MM.1S (cell line): ENCODE data around the gene PRKCA.

Experiments used
- DNase-seq: peaks from one replicate; pipeline ENCODE4 v3.0.0-alpha.2; 2015
- H2AFZ ChIP-seq: fragments of 300-600 bp; sonication (generic); 2 replicates; pipeline ENCODE4 v1.6.0; 2016; ENCODE audit warnings: antibody characterized with exemption, low read length
- H3F3A ChIP-seq: fragments of 300-600 bp; sonication (generic); 2 replicates; pipeline ENCODE4 v1.6.1; 2016; ENCODE audit warnings: mild to moderate bottlenecking, antibody characterized with exemption, low read length, moderate library complexity, mixed read lengths; ENCODE audit not compliant: insufficient read depth
- H3K27ac ChIP-seq: fragments of 300-600 bp; sonication (generic); 2 replicates; pipeline ENCODE4 v1.5.1; 2016; ENCODE audit warnings: mild to moderate bottlenecking, low read length
- H3K27me3 ChIP-seq: fragments of 300-600 bp; sonication (generic); replicated peaks from 2 replicates; pipeline ENCODE4 v1.6.0; 2016; ENCODE audit warnings: low read length; ENCODE audit not compliant: insufficient read depth
- H3K36me3 ChIP-seq: fragments of 300-600 bp; sonication (generic); replicated peaks from 2 replicates; pipeline ENCODE4 v1.6.1; 2016; ENCODE audit warnings: mild to moderate bottlenecking, low read length, mixed read lengths; ENCODE audit not compliant: insufficient read depth
- H3K4me1 ChIP-seq: fragments of 300-600 bp; sonication (generic); 2 replicates; pipeline ENCODE4 v1.6.1; 2016; ENCODE audit warnings: low read length, mixed read lengths
- H3K4me2 ChIP-seq: fragments of 300-600 bp; sonication (generic); 2 replicates; pipeline ENCODE4 v1.6.0; 2016; ENCODE audit warnings: low read depth, low read length
- H3K4me3 ChIP-seq: fragments of 300-600 bp; sonication (generic); 2 replicates; pipeline ENCODE4 v1.5.1; 2016; ENCODE audit warnings: low read length, mixed read lengths
- H3K79me2 ChIP-seq: fragments of 300-600 bp; sonication (generic); 2 replicates; pipeline ENCODE4 v1.6.1; 2016; ENCODE audit warnings: mixed run types, low read length, mixed read lengths
- H3K9ac ChIP-seq: fragments of 300-600 bp; sonication (generic); 2 replicates; pipeline ENCODE4 v1.6.1; 2016; ENCODE audit warnings: low read length, mixed read lengths
- H3K9me2 ChIP-seq: fragments of 300-600 bp; sonication (generic); replicated peaks from 2 replicates; pipeline ENCODE4 v1.6.1; 2016; ENCODE audit warnings: mild to moderate bottlenecking, low read length, mixed read lengths; ENCODE audit not compliant: insufficient read depth
- H3K9me3 ChIP-seq: fragments of 300-600 bp; sonication (generic); replicated peaks from 2 replicates; pipeline ENCODE4 v1.6.1; 2016; ENCODE audit warnings: mild to moderate bottlenecking, low read length, mixed read lengths; ENCODE audit not compliant: insufficient read depth
- H4K20me1 ChIP-seq: fragments of 300-600 bp; sonication (generic); 2 replicates; pipeline ENCODE4 v1.6.1; 2016; ENCODE audit warnings: mild to moderate bottlenecking, low read length, moderate library complexity, mixed read lengths; ENCODE audit not compliant: insufficient read depth
- EZH2 ChIP-seq: fragments of 300-600 bp; sonication (generic); optimal IDR thresholded peaks from 2 replicates; pipeline ENCODE3; 2017; ENCODE audit warnings: low read depth, mild to moderate bottlenecking, antibody characterized with exemption, low read length, mixed read lengths
- EZH2phosphoT487 ChIP-seq: fragments of 300-600 bp; sonication (generic); IDR thresholded peaks from 2 replicates; pipeline ENCODE4 v1.6.1; 2018; ENCODE audit warnings: antibody characterized with exemption, low read length
- TF ChIP-seq, protein P1 (sequence below): fragments of 300-600 bp; sonication (generic); IDR thresholded peaks from 2 replicates; pipeline ENCODE4 v1.5.1; 2016; ENCODE audit warnings: antibody characterized with exemption, low read length, mixed read lengths

Gene PRKCA

DNA sequence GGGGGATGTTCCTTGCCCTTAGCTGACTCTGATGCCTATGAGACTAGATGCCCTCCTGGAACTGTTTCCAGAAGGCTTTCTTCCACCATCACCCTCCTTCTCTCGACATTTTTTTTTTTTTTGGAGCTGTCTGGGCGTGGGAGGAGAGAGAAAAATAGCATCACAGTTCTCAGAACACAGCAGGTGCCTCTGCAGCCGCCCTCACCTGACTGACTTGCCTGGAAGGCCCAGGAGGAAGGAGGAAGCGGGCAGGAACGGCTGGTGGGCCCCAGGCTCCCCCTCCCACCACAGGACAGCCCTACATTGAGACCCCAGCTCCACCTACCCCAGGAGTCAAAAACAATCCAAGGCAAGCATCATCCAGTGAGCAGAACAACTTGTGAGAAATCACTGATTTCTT is 512.2 kb downstream of the PRKCA start:
- DNase-seq: no peak
- Histone ChIP-seq H3K9me2 (no peaks in the 10 kb centered on the region), H3K27me3 (no peaks in the 10 kb centered on the region), H3K79me2 (no peaks in the 10 kb centered on the region), H3K9me3 (no peaks in the 10 kb centered on the region), H3K9ac (no peak overlapping the region), H3K4me2 (no peak overlapping the region), H3K4me3 (no peak overlapping the region), H3K27ac (no peak overlapping the region), H3F3A (no peaks in the 10 kb centered on the region), H4K20me1 (no peaks in the 10 kb centered on the region), H3K36me3 (no peaks in the 10 kb centered on the region), H2AFZ (no peak overlapping the region), H3K4me1 (no peaks in the 10 kb centered on the region)
- TF ChIP-seq EZH2 (no peak), EZH2phosphoT487 (no peak)
- TF ChIP-seq, protein P1, sequence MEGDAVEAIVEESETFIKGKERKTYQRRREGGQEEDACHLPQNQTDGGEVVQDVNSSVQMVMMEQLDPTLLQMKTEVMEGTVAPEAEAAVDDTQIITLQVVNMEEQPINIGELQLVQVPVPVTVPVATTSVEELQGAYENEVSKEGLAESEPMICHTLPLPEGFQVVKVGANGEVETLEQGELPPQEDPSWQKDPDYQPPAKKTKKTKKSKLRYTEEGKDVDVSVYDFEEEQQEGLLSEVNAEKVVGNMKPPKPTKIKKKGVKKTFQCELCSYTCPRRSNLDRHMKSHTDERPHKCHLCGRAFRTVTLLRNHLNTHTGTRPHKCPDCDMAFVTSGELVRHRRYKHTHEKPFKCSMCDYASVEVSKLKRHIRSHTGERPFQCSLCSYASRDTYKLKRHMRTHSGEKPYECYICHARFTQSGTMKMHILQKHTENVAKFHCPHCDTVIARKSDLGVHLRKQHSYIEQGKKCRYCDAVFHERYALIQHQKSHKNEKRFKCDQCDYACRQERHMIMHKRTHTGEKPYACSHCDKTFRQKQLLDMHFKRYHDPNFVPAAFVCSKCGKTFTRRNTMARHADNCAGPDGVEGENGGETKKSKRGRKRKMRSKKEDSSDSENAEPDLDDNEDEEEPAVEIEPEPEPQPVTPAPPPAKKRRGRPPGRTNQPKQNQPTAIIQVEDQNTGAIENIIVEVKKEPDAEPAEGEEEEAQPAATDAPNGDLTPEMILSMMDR: no peak

GRCh38 chr17:66817750-66818149 is 515.3 kb downstream of the PRKCA start:
- H3K4me1 ChIP-seq: no peaks in the 10 kb centered on the region
- no peak overlapping the region for H3K4me3 ChIP-seq
- H3K36me3 ChIP-seq: no peaks in the 10 kb centered on the region
- H4K20me1 ChIP-seq: no peaks in the 10 kb centered on the region
- TF ChIP-seq, protein P1: no peak
- TF ChIP-seq EZH2phosphoT487 (no peak), EZH2 (no peak)
- no peak overlapping the region for H3K4me2 ChIP-seq
- no peaks in the 10 kb centered on the region for H3K27me3 ChIP-seq
- H3K27ac ChIP-seq: no peak overlapping the region
- no peaks in the 10 kb centered on the region for H3F3A ChIP-seq
- H3K9me3 ChIP-seq: no peaks in the 10 kb centered on the region
- H3K79me2 ChIP-seq: no peaks in the 10 kb centered on the region
- H3K9ac ChIP-seq: no peak overlapping the region
- no peak for DNase-seq
- no peak overlapping the region for H2AFZ ChIP-seq
- no peaks in the 10 kb centered on the region for H3K9me2 ChIP-seq

DNA sequence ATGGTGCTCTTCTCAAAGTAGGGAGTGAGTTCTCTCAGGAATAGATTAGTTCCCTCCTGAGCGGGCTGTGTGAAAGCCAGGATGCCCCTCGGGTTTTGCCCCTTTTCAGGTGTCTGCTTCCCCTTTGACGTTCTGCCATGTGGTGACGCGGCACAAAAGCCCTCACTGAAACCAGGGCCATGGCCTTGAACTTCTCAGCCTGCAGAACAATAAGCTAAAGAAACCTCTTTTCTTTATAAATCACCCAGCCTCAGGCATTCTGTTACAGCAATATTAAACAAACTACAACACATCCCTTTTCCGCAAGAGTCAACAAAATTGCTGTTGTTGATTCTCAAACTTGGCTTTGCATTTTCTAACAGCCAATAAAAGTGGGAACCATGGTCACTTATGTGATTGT is 517.1 kb downstream of the PRKCA start:
- H3K79me2 ChIP-seq: no peaks in the 10 kb centered on the region

More for the DNA sequence above, 517.1 kb downstream of the PRKCA start:
- no peaks in the 10 kb centered on the region for H3F3A ChIP-seq
- H3K27ac ChIP-seq: no peak overlapping the region
- no peaks in the 10 kb centered on the region for H3K4me1 ChIP-seq
- no peaks in the 10 kb centered on the region for H3K9me3 ChIP-seq
- TF ChIP-seq, protein P1: no peak
- TF ChIP-seq EZH2: no peak
- H3K4me3 ChIP-seq: no peak overlapping the region
- no peaks in the 10 kb centered on the region for H4K20me1 ChIP-seq
- no peak overlapping the region for H3K4me2 ChIP-seq
- no peak overlapping the region for H3K9ac ChIP-seq
- no peaks in the 10 kb centered on the region for H3K36me3 ChIP-seq
- DNase-seq: no peak
- H3K27me3 ChIP-seq: no peaks in the 10 kb centered on the region
- H2AFZ ChIP-seq: no peak overlapping the region
- no peaks in the 10 kb centered on the region for H3K9me2 ChIP-seq
